Naive thymus-derived CD4-positive, alpha-beta T cell (primary cell): ENCODE data around the gene HARS1. TPM values are rescaled to one million over a fixed set of nuclear protein-coding genes. Genes with fewer than 3 reads are reported as not detected.
"Not testable (repeated sequence)": the region's sequence is repeated elsewhere in the genome, so short reads cannot be mapped to it uniquely, and the experiment has no call there.

Experiments
- ATAC-seq: fragments of 150-1000 bp; cut with Tn5 transposase; 2 replicates; pipeline ENCODE4 v1.10.0; 2021; ENCODE audit warnings: mild to moderate bottlenecking, moderate library complexity
- CTCF ChIA-PET: fragments of 350-600 bp; sonication (Branson Sonifier 250); formaldehyde crosslinking; loops from one replicate; lab custom pipeline; 2021; ENCODE audit warnings: antibody characterized with exemption; lab: Charles Lee
- POLR2A ChIA-PET: fragments of 350-600 bp; sonication (Branson Sonifier 250); formaldehyde crosslinking; loops from one replicate; lab custom pipeline; 2021; ENCODE audit warnings: antibody characterized with exemption, inconsistent platforms; lab: Charles Lee
- DNase-seq, 9 donors: peaks; one replicate each; pipeline versions ENCODE4 v3.0.0 to v3.0.0-alpha.2; 2020 to 2022; ENCODE audit warnings: mixed read lengths in 1 of 9
- H3K27ac ChIP-seq: one replicate; pipeline ENCODE4 v1.7.0; 2013; ENCODE audit warnings: mild to moderate bottlenecking, low read depth, low read length, moderate library complexity
- H3K27me3 ChIP-seq, 2 donors: one replicate each; pipeline ENCODE4 v1.7.0; 2013; ENCODE audit warnings: low read length in 2 of 2, mild to moderate bottlenecking in 2 of 2, moderate library complexity in 2 of 2; ENCODE audit not compliant: control insufficient read depth in 2 of 2, insufficient read depth in 2 of 2
- H3K36me3 ChIP-seq, 3 experiments: 1 replicate in 2 of 3; 2 replicates in 1 of 3; pipeline ENCODE4 v1.7.0; 2013; ENCODE audit warnings: low read length in 3 of 3, mild to moderate bottlenecking in 3 of 3, moderate library complexity in 1 of 3; ENCODE audit not compliant: insufficient read depth in 3 of 3, control insufficient read depth in 2 of 3
- H3K4me1 ChIP-seq, 2 donors: one replicate each; pipeline ENCODE4 v1.7.0; 2013; ENCODE audit warnings: low read length in 2 of 2, mild to moderate bottlenecking in 2 of 2, moderate library complexity in 1 of 2; ENCODE audit not compliant: control insufficient read depth in 2 of 2, insufficient read depth in 2 of 2
- H3K4me3 ChIP-seq: 2 replicates; pipeline ENCODE4 v1.7.0; 2013; ENCODE audit warnings: mild to moderate bottlenecking, low read length
- H3K9me3 ChIP-seq, 3 experiments: 1 replicate in 2 of 3; 2 replicates in 1 of 3; pipeline ENCODE4 v1.7.0; 2013; ENCODE audit warnings: low read length in 3 of 3; ENCODE audit not compliant: control insufficient read depth in 2 of 3
- H3K27ac Mint-ChIP-seq, 9 donors: one replicate each; pipeline ENCODE4 v1.8.0; 2020 to 2022; ENCODE audit warnings: mixed read lengths in 9 of 9, mild to moderate bottlenecking in 8 of 9, moderate library complexity in 5 of 9, inconsistent platforms in 2 of 9
- H3K27me3 Mint-ChIP-seq, 5 donors: one replicate each; pipeline ENCODE4 v1.8.0; 2021 to 2022; ENCODE audit warnings: mixed read lengths in 5 of 5, mild to moderate bottlenecking in 1 of 5
- H3K36me3 Mint-ChIP-seq, 5 donors: one replicate each; pipeline ENCODE4 v1.8.0; 2020 to 2022; ENCODE audit warnings: mixed read lengths in 5 of 5, mild to moderate bottlenecking in 3 of 5, inconsistent platforms in 1 of 5
- H3K4me1 Mint-ChIP-seq, 7 donors: one replicate each; pipeline ENCODE4 v1.8.0; 2020 to 2022; ENCODE audit warnings: mixed read lengths in 7 of 7, mild to moderate bottlenecking in 3 of 7, inconsistent platforms in 1 of 7
- H3K4me3 Mint-ChIP-seq, 10 donors: one replicate each; pipeline ENCODE4 v1.8.0; 2020 to 2022; ENCODE audit warnings: mild to moderate bottlenecking in 10 of 10, mixed read lengths in 10 of 10, moderate library complexity in 6 of 10, inconsistent platforms in 2 of 10
- H3K9me3 Mint-ChIP-seq, 11 donors: one replicate each; pipeline ENCODE4 v1.8.0; 2020 to 2022; ENCODE audit warnings: mixed read lengths in 11 of 11, mild to moderate bottlenecking in 4 of 11, inconsistent platforms in 1 of 11, moderate library complexity in 1 of 11
- intact Hi-C, 2 donors: fragments of 100-400 bp; cut with micrococcal nuclease; formaldehyde crosslinking; loops; one replicate each; pipeline ENCODE4 v1.15.1; 2023
- microRNA-seq: library from miRNA; unstranded; fragments of <30 nt; microRNA quantifications from one replicate; pipeline ENCODE4 v1.2.0, GENCODE V29; 2022; ENCODE audit warnings: borderline microRNAs expressed
- polyA plus RNA-seq, 2 donors: library from polyadenylated mRNA; unstranded; fragments of 300-500 nt; fragmentation: Illumina TruSeq; gene quantifications; one replicate each; pipeline ENCODE4 v1.2.3, GENCODE V29; 2021
- total RNA-seq, 6 experiments: library from RNA in 5 of 6; stranded (reverse) in 5 of 6; gene quantifications; 1 replicate in 5 of 6; 2 replicates in 1 of 6; pipeline ENCODE4 v1.2.3 and lab custom pipeline; 2021 to 2026

HARS1 gene
- total and polyA plus RNA-seq, 7 experiments from 2014 or later: 48.7 to 85.7 (median 68.5) TPM

GRCh38 chr5:140630292-140631035, 60.7 kb downstream of the HARS1 start:
- ATAC-seq (no peak), DNase-seq (no peak)
- Histone ChIP-seq H3K9me3 (no peaks in the 10 kb centered on the region), H3K4me3 (no peak overlapping the region), H3K27me3 (no peaks in the 10 kb centered on the region), H3K36me3 (no peaks in the 10 kb centered on the region), H3K4me1 (peaks cover 0 to 9% of the 10 kb centered on the region in 2 donors), H3K27ac (no peak overlapping the region)
- CTCF ChIA-PET: no interaction called here
- Mint-ChIP-seq H3K27ac (peak overlapping the region in 3 of 9 donors; percentile 54 to 65 (median 54)), H3K27me3 (peaks cover 0 to 36% (median 0%) of the 10 kb centered on the region in 5 donors), H3K9me3 (peaks cover 0 to 11% (median 0%) of the 10 kb centered on the region in 11 donors), H3K4me1 (peaks cover 16 to 31% (median 17%) of the 10 kb centered on the region in 7 donors), H3K36me3 (peaks cover 0 to 4% (median 0%) of the 10 kb centered on the region in 5 donors), H3K4me3 (peak overlapping the region in 8 of 10 donors; percentile 31 to 99 (median 72))
- intact Hi-C loops: no loop called here
- POLR2A ChIA-PET: interaction anchor here (1.1 to 4.2 kb wide), 3 partner anchors 16 to 82 kb away, joined by 3 to 34 read pairs (median 4); partner anchors contain the start of genes HARS1, HARS2, IK and NDUFA2

- Histone ChIP-seq H3K9me3 (no peaks in the 10 kb centered on the region), H3K4me3 (no peak overlapping the region), H3K27me3 (no peaks in the 10 kb centered on the region), H3K4me1 (peaks cover 0 to 9% of the 10 kb centered on the region in 2 donors), H3K27ac (no peak overlapping the region), H3K36me3 (no peaks in the 10 kb centered on the region)
- ChIA-PET POLR2A (interaction anchor here (0.7 kb wide), 1 partner anchor 1514 kb away, joined by 3 read pairs; no protein-coding TSS in a partner anchor), CTCF (no interaction called here)
- Mint-ChIP-seq H3K9me3 (peaks cover 0 to 11% (median 0%) of the 10 kb centered on the region in 11 donors), H3K4me3 (no peak overlapping the region), H3K27me3 (peaks cover 0 to 38% (median 0%) of the 10 kb centered on the region in 5 donors), H3K27ac (no peak overlapping the region), H3K36me3 (peaks cover 0 to 4% (median 0%) of the 10 kb centered on the region in 5 donors), H3K4me1 (peaks cover 12 to 26% (median 14%) of the 10 kb centered on the region in 7 donors)
- DNase-seq (no peak), ATAC-seq (no peak)
- intact Hi-C loops: no loop called here
Measured at GRCh38 chr5:140628711-140629110, 62.5 kb downstream of the HARS1 start.

- no peak for ATAC-seq
- H3K27me3 Mint-ChIP-seq: peaks cover 0 to 33% (median 0%) of the 10 kb centered on the region in 5 donors
- no peak overlapping the region for H3K4me3 ChIP-seq
- H3K27me3 ChIP-seq: no peaks in the 10 kb centered on the region
- intact Hi-C loops: no loop called here
- DNase-seq: no peak
- ChIA-PET POLR2A (no interaction called here), CTCF (no interaction called here)
- H3K9me3 Mint-ChIP-seq: peaks cover 0 to 11% (median 0%) of the 10 kb centered on the region in 11 donors
- H3K9me3 ChIP-seq: no peaks in the 10 kb centered on the region
- H3K4me3 Mint-ChIP-seq: no peak overlapping the region
- H3K27ac Mint-ChIP-seq: peak overlapping the region in 1 of 9 donors; percentile 12
- H3K27ac ChIP-seq: no peak overlapping the region
- H3K36me3 Mint-ChIP-seq: peaks cover 0 to 4% (median 0%) of the 10 kb centered on the region in 5 donors
- H3K36me3 ChIP-seq: no peaks in the 10 kb centered on the region
- H3K4me1 Mint-ChIP-seq: peaks cover 6 to 20% (median 8%) of the 10 kb centered on the region in 7 donors
- H3K4me1 ChIP-seq: peaks cover 0 to 4% of the 10 kb centered on the region in 2 donors
Measured at GRCh38 chr5:140627972-140628371, 63.2 kb downstream of the HARS1 start.

- Mint-ChIP-seq H3K27me3 (peaks cover 0 to 31% (median 6%) of the 10 kb centered on the region in 5 donors), H3K9me3 (peaks cover 0 to 11% (median 0%) of the 10 kb centered on the region in 11 donors)
- intact Hi-C loops, H3K9me3 ChIP-seq, H3K4me3 ChIP-seq, POLR2A ChIA-PET, CTCF ChIA-PET, H3K4me3 Mint-ChIP-seq, DNase-seq, H3K4me1 Mint-ChIP-seq, H3K27me3 ChIP-seq, ATAC-seq, H3K4me1 ChIP-seq, H3K27ac Mint-ChIP-seq, H3K36me3 Mint-ChIP-seq, H3K36me3 ChIP-seq, H3K27ac ChIP-seq: not testable (repeated sequence)
Measured at GRCh38 chr5:140624886-140625285, 66.3 kb downstream of the HARS1 start.

Small RNA genes within 50 kb of the gene (microRNA-seq; reads per million reads assigned to microRNA genes)
- not detected for gene MIR3655

Other genes with a start within 250 kb of the HARS1 start
- 10 to 100 TPM; 12.5 to 19.5 (median 16.2) TPM for gene EIF4EBP3, start 143.7 kb downstream of the HARS1 start, total RNA-seq
- gene EIF4EBP3, start 143.7 kb downstream of the HARS1 start, polyA plus RNA-seq: 10 to 100 TPM; 61.7 to 80.8 TPM
- 10 to 100 TPM; 23.8 to 45.5 (median 34.0) TPM for gene SRA1, start 133.9 kb downstream of the HARS1 start, total RNA-seq
- gene SRA1, start 133.9 kb downstream of the HARS1 start, polyA plus RNA-seq: 10 to 100 TPM; 31.1 to 34.4 TPM
- gene APBB3, start 126.8 kb downstream of the HARS1 start, total RNA-seq: 10 to 100 TPM; 37.9 to 77.8 (median 72.4) TPM
- gene APBB3, start 126.8 kb downstream of the HARS1 start, polyA plus RNA-seq: 1 to 10 TPM; 6.3 to 6.8 TPM
- gene SLC35A4, start 126.5 kb downstream of the HARS1 start, total RNA-seq: 10 to 100 TPM; 40.4 to 90.1 (median 52.4) TPM
- 100 to 1,000 TPM; 112 to 142 TPM for gene SLC35A4, start 126.5 kb downstream of the HARS1 start, polyA plus RNA-seq
- gene CD14, start 58.2 kb downstream of the HARS1 start, total RNA-seq: 100 to 1,000 TPM in 1 of 5 experiments, 10 to 100 TPM in 2, 1 to 10 TPM in 1, under 1 TPM in 1; 0.56 to 198 (median 10.1) TPM
- gene CD14, start 58.2 kb downstream of the HARS1 start, polyA plus RNA-seq: 1 to 10 TPM; 2.5 to 2.9 TPM
- gene TMCO6, start 51.9 kb downstream of the HARS1 start, total RNA-seq: 10 to 100 TPM; 24.5 to 55.3 (median 36.4) TPM
- gene TMCO6, start 51.9 kb downstream of the HARS1 start, polyA plus RNA-seq: 10 to 100 TPM; 17.1 to 20.4 TPM
- gene NDUFA2, start 43.7 kb downstream of the HARS1 start, total RNA-seq: 10 to 100 TPM; 33.2 to 68.7 (median 43.5) TPM
- gene NDUFA2, start 43.7 kb downstream of the HARS1 start, polyA plus RNA-seq: 100 to 1,000 TPM; 147 to 149 TPM
- 100 to 1,000 TPM; 118 to 186 (median 179) TPM for gene IK, start 43.5 kb downstream of the HARS1 start, total RNA-seq
- 100 to 1,000 TPM; 192 to 207 TPM for gene IK, start 43.5 kb downstream of the HARS1 start, polyA plus RNA-seq
- gene WDR55, start 26.5 kb downstream of the HARS1 start, total RNA-seq: 10 to 100 TPM; 28.5 to 47.6 (median 37.8) TPM
- gene WDR55, start 26.5 kb downstream of the HARS1 start, polyA plus RNA-seq: 10 to 100 TPM; 10.5 to 20.9 TPM
- gene DND1, start 17.8 kb downstream of the HARS1 start, total RNA-seq: 1 to 10 TPM; 2.1 to 5.0 (median 3.3) TPM
- under 1 TPM in 1 of 2 donors, not detected in 1; 0.15 TPM for gene DND1, start 17.8 kb downstream of the HARS1 start, polyA plus RNA-seq
- 10 to 100 TPM; 25.4 to 59.6 (median 38.8) TPM for gene HARS2, start 85 bp upstream of the HARS1 start, total RNA-seq
- 10 to 100 TPM; 23.5 to 30.7 TPM for gene HARS2, start 85 bp upstream of the HARS1 start, polyA plus RNA-seq
- gene ZMAT2, start 9.1 kb upstream of the HARS1 start, total RNA-seq: 10 to 100 TPM; 37.7 to 63.0 (median 55.1) TPM
- gene ZMAT2, start 9.1 kb upstream of the HARS1 start, polyA plus RNA-seq: 10 to 100 TPM; 75.1 to 76.4 TPM
- gene PCDHA1, start 94.8 kb upstream of the HARS1 start, total RNA-seq: not detected
- gene PCDHA1, start 94.8 kb upstream of the HARS1 start, polyA plus RNA-seq: not detected
- not detected for gene PCDHA2, start 103.5 kb upstream of the HARS1 start, total RNA-seq
- not detected for gene PCDHA2, start 103.5 kb upstream of the HARS1 start, polyA plus RNA-seq
- not detected for gene PCDHA3, start 109.7 kb upstream of the HARS1 start, total RNA-seq
- gene PCDHA3, start 109.7 kb upstream of the HARS1 start, polyA plus RNA-seq: not detected
- gene PCDHA4, start 115.7 kb upstream of the HARS1 start, total RNA-seq: not detected
- not detected for gene PCDHA4, start 115.7 kb upstream of the HARS1 start, polyA plus RNA-seq
- not detected for gene PCDHA5, start 130.2 kb upstream of the HARS1 start, total RNA-seq
- gene PCDHA5, start 130.2 kb upstream of the HARS1 start, polyA plus RNA-seq: not detected
- gene PCDHA6, start 136.6 kb upstream of the HARS1 start, total RNA-seq: not detected
- gene PCDHA6, start 136.6 kb upstream of the HARS1 start, polyA plus RNA-seq: not detected
- gene PCDHA7, start 142.9 kb upstream of the HARS1 start, total RNA-seq: not detected
- gene PCDHA7, start 142.9 kb upstream of the HARS1 start, polyA plus RNA-seq: not detected
- not detected for gene PCDHA8, start 149.8 kb upstream of the HARS1 start, total RNA-seq
- gene PCDHA8, start 149.8 kb upstream of the HARS1 start, polyA plus RNA-seq: not detected
- not detected for gene PCDHA9, start 157.0 kb upstream of the HARS1 start, total RNA-seq
- gene PCDHA9, start 157.0 kb upstream of the HARS1 start, polyA plus RNA-seq: not detected
- gene PCDHA10, start 164.5 kb upstream of the HARS1 start, total RNA-seq: not detected
- not detected for gene PCDHA10, start 164.5 kb upstream of the HARS1 start, polyA plus RNA-seq
- gene PCDHA11, start 177.6 kb upstream of the HARS1 start, total RNA-seq: not detected
- not detected for gene PCDHA11, start 177.6 kb upstream of the HARS1 start, polyA plus RNA-seq
- gene PCDHA12, start 183.9 kb upstream of the HARS1 start, total RNA-seq: not detected
- gene PCDHA12, start 183.9 kb upstream of the HARS1 start, polyA plus RNA-seq: not detected
- gene PCDHA13, start 190.8 kb upstream of the HARS1 start, total RNA-seq: not detected
- gene PCDHA13, start 190.8 kb upstream of the HARS1 start, polyA plus RNA-seq: not detected
- gene PCDHAC1, start 234.9 kb upstream of the HARS1 start, total RNA-seq: not detected
- gene PCDHAC1, start 234.9 kb upstream of the HARS1 start, polyA plus RNA-seq: not detected